COLO829 (cell line): ENCODE data around the gene MRPL37.
A peak's percentile ranks its signal among the peaks of the same experiment; 100 is the strongest.
"Not testable (repeated sequence)": the region's sequence is repeated elsewhere in the genome, so short reads cannot be mapped to it uniquely, and the experiment has no call there.

Experiments used
- DNase-seq: peaks from one replicate; pipeline ENCODE4 v3.0.0; 2012; ENCODE audit warnings: low spot score

Gene MRPL37

GRCh38 chr1:54199765-54200518 lies at the start of gene MRPL37, which contains the start of gene CYB5RL:
TSS of gene MRPL37 (plus strand) at chr1:54200167. CDS start at chr1:54200244, 77 bp downstream.
TSS of gene CYB5RL (minus strand) at chr1:54200030. CDS start at chr1:54195616, 4,414 bp downstream.
- DNase-seq = peak; percentile 93

GRCh38 chr1:54151013-54151412 lies 49.0 kb upstream of the MRPL37 start:
- no peak for DNase-seq

GRCh38 chr1:54152696-54153095 lies 47.3 kb upstream of the MRPL37 start, which contains the start of gene CDCP2:
TSS of gene CDCP2 (minus strand) at chr1:54153000. CDS start at chr1:54152922, 78 bp downstream.
- no peak for DNase-seq

GRCh38 chr1:54153535-54154439 lies 46.2 kb upstream of the MRPL37 start:
- DNase-seq = no peak

DNA sequence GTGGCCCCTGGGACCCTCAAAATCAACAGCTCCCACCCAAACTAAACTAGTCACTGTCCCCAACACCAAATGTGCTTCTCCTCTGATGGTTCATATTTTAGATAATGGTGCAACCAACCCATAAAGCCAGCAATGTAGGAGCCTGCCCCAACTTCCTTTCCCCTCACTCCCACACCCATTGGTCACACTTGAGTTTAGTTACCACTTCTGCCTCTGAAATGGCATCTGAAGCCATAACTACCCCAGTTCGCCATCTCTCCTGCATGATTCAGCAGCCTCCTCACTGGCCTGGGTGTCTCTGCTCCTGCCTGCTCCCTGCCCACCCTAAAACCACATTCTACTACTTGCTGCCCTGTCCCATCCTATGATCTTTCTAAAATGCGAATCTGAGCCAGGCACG lies 43.8 kb upstream of the MRPL37 start:
- no peak for DNase-seq

DNA sequence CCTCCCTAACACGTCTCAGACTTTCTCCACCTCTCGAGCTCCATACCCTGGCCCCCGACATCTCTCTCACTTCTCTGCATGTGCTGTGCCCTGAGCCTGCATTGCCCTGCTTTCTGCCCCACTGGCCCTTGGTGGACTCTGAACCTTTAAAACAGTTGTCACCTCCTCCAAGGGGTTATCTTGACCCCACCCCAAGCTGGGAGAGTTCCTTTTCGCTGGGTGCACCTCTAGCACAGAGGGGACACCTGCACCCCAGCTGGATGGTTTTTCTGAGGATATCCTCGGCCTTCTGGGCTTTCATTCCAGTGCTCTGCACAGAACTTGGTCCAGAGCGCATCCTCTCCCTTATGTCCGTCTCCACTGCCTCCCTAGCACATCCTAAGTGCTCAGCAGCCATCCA lies 43.0 kb upstream of the MRPL37 start:
- DNase-seq = no peak

DNA sequence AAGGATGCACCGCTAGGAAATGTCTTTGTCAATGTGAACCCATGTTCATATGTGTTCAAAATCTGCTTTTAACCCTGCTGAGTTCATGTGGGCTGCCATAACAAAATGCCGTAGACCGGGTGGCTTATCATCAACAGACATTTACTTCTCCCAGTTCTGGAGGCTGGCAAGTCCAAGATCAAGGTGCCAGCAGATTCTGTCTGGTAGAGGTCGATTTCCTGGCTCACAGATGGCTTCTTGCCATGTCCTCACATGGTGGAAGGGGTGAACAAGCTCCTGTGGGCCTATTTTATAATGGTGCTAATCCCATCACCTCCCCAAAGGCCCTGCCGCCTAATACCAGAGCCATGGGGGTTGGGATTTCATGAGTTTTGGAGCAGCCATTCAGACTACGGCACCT lies 42.6 kb upstream of the MRPL37 start:
- DNase-seq = no peak

- peak; percentile 13 for DNase-seq
These were observed 41.9 kb upstream of the MRPL37 start for GRCh38 chr1:54158071-54158470.

GRCh38 chr1:54159733-54160316 lies 40.1 kb upstream of the MRPL37 start:
- no peak for DNase-seq

DNA sequence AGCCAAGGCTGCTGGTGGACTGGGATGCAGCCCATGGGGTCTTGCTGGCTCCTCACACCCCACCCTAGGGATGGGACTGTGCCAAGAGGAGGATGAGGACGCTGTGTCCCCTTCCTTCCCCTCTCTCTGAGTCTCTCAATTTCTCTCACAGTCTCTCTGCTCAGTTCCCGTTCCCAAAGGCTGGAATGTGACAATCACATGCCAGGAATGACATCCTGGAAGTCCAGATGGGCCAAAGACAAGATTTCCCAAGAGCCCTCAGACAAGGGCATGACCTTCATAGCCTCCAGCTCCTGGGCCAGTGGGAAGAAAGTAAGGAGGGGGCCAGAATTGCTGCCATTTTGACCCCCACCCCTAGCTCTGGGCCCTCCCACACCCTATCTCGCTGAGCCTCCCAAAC lies 39.6 kb upstream of the MRPL37 start:
- no peak for DNase-seq

DNA sequence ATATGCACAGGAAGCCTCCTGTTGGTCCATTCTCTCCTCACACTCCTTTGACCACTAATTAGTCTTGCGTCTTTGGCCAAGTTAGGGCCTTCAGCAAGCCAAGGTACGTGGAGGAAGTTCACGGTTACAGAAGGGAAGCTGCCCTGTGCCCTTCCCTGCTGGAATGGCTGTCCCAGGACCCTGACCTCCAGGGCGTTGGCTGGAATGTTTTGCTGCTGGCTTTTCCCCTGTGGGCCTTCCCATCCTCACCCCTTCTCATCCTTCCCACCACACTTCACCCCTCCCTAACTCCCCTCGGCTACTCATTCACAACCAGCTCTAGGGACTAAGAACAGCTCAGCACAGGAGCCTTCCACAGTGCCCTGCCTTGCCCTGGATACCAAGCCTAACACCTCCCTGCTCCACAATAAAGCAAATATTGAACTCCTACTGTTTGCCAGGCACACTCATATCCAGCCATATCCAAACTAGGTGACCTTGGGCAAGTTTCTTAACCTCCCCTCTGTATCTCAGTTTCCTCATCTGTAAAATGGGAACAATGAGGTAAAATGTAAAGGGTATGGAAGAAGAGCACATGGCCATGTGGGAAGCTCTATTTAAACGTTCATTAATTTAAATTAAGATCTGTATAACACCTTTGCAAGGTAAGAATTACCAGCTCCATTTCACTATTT lies 38.3 kb upstream of the MRPL37 start:
- DNase-seq = no peak

- DNase-seq = no peak
These were observed 36.9 kb upstream of the MRPL37 start for GRCh38 chr1:54163051-54163450.

DNA sequence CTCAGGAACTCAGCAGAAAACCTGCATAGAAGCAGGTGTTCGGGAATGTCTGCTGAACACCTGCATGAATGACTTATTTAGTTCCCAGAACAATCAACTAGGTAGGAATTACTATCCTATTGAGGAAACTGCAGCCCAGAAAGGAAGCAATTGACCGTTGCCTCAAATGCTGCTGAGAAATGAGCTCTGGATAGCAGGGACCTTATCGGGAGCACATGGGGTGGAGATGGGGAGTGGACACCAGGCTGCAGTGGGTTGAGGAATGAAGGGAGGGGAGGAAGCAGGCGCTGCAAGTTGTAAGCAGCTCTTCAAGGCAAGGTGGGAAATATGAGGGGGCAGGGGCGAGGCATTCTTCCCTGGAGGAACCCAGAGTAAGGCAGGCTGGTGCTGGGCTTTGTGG lies 36.4 kb upstream of the MRPL37 start:
- DNase-seq = no peak

GRCh38 chr1:54165146-54165545 lies 34.8 kb upstream of the MRPL37 start:
- no peak for DNase-seq

GRCh38 chr1:54166357-54166756 lies 33.6 kb upstream of the MRPL37 start:
- not testable (repeated sequence) for DNase-seq

DNA sequence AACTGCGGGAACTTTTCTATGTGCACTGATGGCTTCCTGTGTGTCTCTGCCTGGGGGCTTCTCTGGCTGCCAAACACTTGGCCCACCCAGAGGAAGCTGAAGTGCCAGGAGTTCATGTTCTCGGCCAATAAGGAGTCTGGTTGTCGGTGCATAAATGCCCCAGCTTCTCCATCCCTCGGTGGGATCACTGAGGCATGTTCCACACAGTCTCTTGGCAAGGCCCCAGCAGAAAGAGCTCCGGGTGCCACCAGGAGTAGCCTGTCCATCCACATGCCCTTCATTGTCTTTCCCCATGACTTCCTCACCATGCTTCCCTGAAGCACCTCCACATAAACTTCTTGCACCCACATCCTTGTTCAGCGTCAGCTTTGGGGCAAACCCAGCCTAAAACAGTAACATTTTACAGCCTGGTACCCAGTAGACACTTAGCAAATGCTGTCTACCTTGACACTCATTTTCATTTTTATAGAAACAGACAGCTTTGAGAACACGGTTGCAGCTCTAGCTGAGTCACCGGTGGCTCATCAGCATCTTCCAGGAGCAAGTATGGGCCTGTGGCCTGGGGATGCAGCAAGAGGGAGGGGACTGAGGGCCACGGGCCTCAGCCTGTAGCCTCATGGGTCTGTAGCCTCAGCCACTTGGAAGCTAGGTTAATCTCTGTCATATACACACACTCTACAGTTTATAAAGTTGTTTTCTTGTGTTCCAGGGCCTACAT lies 32.4 kb upstream of the MRPL37 start:
- no peak for DNase-seq

DNA sequence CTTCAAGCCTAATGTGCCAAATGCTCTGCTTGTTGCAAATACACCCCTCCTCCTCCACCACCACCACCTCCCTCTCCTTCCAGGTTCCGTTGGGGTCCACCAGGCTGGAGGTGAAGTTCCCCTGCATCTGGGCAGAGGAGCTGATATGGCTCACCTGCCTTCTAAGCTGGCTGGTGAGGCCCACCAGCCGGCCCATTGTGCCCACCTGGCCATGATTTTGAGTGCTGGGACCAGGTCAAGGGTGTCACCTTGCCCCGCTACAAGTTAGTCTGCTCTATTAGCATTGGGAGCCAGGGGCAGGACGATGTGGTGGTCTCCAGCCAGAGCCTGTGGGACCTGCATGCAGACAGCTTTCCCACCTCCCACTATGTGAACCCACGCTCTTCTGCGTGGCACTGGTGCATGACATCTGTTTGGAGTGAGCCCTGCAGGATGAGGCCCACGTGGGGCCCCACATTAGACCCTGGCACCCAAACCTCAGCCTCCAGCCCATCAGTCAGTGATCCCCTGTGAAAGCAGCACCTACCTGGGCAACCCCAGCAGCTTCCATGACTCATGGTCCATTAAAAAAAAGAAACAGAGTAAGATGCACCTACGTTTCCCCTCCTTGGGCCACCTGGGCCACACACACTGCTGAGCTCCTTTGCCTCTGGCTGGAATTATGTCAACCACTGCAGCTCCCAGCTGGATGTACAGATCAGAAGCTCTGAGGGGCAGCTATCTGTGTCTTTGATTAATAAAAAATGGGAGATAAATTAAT lies 31.6 kb upstream of the MRPL37 start:
- no peak for DNase-seq

GRCh38 chr1:54169068-54169467 lies 30.9 kb upstream of the MRPL37 start:
- DNase-seq = no peak

DNA sequence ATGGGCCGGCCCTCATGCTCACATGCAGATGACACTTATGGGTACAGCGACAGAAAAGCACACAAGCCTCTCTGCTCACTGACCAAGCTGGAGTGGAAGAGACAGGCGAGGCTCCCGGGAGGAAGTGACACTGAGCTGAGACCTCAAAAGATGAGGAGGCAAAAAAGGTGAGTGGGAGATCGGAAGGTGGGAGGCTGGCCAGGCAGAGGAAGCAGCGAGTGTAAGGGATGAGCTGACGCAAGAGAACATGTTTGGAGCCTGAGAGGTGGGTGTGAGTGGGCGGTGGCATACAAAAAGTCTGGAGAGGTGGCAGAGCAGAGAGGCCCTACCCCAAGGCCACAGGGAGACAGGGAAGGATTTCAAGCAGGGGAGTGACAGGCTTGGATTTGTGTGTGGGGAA lies 29.0 kb upstream of the MRPL37 start:
- no peak for DNase-seq

- no peak for DNase-seq
These were observed 28.4 kb upstream of the MRPL37 start for GRCh38 chr1:54171606-54172005.
